Panc1 (cell line): Measurements from ENCODE around the gene FZD7.

Source experiments
- POLR2AphosphoS5 ChIP-seq: IDR thresholded peaks from 2 replicates; pipeline ENCODE4 v1.6.1; 2012; ENCODE audit warnings: mild to moderate bottlenecking, low read depth, low read length, moderate library complexity
- TF ChIP-seq, protein P1 (sequence below): fragments of 450-650 bp; IDR thresholded peaks from 2 replicates; pipeline ENCODE4 v1.5.1; 2017; ENCODE audit warnings: mild to moderate bottlenecking

GRCh38 chr2:202018950-202019349 is 14.7 kb upstream of the FZD7 start:
- TF ChIP-seq, protein P1, sequence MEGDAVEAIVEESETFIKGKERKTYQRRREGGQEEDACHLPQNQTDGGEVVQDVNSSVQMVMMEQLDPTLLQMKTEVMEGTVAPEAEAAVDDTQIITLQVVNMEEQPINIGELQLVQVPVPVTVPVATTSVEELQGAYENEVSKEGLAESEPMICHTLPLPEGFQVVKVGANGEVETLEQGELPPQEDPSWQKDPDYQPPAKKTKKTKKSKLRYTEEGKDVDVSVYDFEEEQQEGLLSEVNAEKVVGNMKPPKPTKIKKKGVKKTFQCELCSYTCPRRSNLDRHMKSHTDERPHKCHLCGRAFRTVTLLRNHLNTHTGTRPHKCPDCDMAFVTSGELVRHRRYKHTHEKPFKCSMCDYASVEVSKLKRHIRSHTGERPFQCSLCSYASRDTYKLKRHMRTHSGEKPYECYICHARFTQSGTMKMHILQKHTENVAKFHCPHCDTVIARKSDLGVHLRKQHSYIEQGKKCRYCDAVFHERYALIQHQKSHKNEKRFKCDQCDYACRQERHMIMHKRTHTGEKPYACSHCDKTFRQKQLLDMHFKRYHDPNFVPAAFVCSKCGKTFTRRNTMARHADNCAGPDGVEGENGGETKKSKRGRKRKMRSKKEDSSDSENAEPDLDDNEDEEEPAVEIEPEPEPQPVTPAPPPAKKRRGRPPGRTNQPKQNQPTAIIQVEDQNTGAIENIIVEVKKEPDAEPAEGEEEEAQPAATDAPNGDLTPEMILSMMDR = no peak
- no peak for TF ChIP-seq POLR2AphosphoS5
